HG02678 (cell line): ENCODE data around the gene C11orf97.
A peak's percentile ranks its signal among the peaks of the same experiment; 100 is the strongest.
"Not testable (repeated sequence)": the region's sequence is repeated elsewhere in the genome, so short reads cannot be mapped to it uniquely, and the experiment has no call there.

Source experiments
- ATAC-seq: cut with Tn5 transposase; IDR thresholded peaks from one replicate; pipeline ENCODE4 v1.9.1; 2021; ENCODE audit warnings: mild to moderate bottlenecking, moderate library complexity; ENCODE audit not compliant: unreplicated experiment

Gene C11orf97, protein sequence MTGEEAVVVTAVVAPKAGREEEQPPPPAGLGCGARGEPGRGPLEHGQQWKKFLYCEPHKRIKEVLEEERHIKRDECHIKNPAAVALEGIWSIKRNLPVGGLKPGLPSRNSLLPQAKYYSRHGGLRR

DNA sequence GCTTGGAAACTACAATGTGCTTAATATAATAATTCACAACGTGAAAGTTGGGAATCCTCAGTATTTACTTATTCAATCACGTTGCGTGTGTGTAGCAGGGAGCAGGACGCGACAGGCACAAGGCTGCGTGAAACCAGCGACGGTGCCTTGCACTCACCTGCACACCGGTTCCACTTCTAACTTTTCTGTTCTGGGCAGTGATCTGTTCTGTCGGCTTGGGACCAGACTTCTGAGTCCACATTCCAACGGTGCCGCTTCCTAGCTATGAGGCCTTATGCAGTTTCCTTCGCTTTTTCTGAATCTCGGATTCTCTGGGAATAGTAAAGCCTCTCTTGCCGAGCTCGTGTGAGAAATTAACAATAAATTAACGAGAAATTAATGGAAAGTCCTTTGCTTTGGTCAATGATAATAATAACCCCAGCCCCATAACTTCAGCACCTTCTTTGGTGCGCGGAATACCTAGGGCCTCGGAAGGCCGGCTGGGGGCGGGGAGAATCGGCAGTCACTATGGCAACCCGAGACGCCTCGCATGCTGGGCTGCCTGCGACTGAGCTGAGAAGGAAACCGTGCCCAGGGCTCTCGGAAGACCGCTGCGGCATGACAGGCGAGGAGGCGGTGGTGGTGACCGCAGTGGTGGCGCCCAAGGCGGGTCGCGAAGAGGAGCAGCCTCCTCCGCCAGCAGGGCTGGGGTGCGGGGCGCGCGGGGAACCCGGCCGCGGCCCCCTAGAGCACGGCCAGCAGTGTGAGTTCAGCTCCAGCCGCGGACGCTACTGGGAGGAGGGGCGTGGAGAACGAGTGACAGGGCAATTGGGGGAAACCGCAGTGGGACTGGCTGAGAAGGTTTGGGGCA lies at the start of gene C11orf97:
C11orf97 (plus strand) TSS at position 530 of the 850 bp plus-strand sequence; CDS start at position 598, 68 bp downstream.
- peak; percentile 98 for ATAC-seq

DNA sequence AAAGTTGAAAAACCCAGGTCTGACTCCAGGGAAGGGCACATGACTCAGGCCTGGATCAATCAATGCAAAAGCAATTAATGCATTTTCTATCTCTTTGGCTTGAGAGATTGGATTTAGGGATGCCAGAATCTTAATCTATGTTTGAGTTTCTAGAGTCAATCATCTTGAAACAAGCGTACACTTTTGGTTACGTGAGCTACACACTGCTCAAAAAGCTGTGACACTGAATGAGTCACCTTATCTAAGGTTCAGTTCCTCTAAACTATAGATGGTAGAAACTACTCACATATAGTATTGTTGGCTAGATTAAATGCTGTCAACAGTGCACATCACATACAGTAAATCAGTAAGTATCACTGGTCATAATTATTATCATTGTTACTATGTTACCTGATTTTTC lies 42.8 kb upstream of the C11orf97 start:
- ATAC-seq: peak; percentile 80

DNA sequence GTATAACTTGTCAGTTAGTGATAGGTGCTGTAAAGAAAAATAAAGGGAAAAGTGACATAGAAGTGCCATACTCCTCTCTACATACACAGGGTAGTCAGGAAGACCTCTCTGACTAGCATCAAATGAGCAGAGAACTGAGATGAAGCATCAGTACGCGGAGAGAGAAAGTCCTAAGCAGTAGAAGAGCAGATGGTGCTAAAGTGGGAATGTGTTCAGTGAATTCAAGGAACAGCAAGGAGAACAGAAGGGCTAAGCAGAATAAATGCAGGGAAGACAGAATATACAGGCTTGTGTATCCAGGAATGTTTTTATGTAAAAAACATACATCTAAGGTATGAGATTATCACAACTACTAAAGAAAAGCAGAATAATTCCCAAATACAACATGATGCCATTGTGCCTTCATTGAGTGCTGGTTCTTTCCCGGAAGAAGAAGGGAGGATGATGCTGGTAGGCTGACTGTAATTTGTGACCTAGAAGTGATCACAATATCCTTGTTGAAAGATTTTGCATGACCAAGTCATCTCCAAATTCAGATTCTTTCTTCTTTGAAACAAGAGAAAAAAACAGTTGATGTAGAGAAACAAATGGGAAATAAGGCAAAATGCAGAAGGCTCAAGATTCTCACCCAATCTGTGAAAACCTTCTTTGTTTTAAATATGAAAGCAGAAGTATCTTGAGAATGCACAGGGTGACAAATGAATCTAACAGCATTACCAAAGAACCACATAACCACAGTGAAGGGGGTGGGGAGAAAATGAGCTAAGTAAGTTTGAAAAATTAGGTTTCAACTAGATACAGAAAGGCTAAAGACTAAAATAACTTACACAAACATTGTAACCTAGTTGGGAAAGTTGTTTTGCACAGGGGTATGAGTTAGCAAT lies 39.1 kb upstream of the C11orf97 start:
- peak; percentile 87 for ATAC-seq

DNA sequence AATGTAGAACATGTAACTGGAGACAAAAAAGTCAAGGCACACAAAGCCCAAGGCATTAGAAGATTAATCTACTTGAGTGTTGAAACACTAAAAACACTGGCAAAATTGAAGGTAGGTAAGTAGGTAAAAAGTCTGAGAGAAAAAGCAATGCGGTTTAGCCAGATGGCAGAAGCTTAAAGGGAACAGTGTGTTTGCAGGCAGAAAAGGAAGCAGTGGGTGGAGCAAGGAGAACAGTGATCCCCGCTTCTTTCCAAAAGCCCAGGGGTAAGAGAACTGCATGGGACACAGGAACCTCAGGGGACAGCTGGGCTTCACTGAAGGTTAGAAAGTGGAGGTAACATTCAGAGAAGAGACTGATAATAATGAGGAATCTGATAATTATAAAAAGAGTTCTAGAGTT lies 34.6 kb upstream of the C11orf97 start:
- ATAC-seq: no peak

DNA sequence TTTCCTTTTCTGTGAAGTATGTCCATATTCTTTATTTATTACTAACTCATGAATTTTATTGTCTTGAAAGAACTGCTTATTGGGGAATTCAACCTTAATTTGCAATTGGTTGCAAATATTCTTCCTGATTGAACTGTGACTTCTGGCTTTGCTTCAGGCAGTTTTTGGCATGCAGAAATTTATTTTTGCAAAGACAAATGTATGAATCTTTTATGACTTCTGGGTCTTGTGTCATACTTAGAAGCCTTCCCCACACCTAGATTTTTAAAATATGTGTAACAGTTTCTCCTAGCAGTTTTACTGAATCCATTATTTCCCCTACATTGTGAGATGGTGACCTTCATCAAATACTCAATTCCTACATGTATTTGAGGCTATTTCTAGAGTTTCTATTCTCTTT lies 30.9 kb upstream of the C11orf97 start:
- no peak for ATAC-seq

DNA sequence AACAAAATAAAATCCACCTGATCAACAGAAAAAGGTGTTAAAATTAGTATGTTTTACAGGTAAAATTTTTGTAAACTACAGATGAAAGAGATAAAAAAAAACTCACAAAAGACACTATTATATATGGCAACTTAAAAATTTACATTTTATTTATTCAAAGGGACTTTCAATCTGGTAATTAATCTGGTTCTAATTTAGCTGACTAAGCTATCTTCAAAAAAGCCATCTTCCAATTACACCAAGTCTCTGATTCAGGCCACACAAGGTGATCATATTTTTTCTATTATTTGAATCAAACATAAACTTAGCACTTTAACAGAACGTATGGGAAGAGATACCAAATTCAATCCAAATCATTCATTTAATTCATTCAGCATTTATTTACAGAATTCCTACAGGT lies 26.2 kb upstream of the C11orf97 start:
- ATAC-seq: no peak

DNA sequence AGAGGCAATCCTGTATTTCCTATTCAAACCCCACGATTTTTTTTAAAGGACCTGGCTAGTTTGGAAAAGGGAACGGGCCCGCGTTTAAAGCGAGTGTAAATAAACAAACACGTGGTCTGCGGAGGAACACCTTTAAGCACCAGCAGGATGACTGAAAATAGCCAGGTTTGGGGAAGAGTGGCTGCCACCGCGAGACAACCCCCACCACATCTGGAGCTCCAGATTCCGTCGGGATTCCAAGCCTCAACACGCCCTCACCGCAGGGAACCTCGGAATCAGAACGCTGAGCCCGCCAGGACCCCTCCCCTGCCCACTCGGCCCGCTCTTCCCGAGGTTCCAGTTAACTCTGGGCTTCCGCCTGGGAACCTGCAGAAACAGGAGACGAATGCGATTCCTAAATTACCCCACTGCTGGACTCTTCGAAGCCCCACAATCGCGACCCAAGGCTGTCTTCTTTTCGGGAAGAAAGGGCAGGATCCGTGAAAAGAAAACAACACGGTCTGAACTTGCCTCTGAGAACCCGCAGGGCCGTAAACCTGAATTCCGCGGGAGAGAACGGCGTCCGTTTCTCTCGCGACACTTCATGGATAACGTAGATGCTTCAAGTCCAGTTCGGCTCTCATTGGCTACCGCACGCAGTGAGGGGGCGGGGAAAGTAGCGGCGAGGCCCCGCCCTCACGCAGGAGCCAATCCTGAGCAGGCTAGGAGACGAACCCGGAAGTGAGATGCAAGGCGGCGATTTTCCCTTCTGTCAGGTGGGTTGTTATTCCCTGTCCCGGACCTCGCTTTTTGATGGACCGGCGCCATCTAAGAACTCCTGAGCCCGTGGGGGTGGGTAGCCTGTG lies 18.8 kb upstream of the C11orf97 start, which contains the start of the genes ANKRD49 and MRE11:
ANKRD49 (plus strand) TSS at position 704 of the 845 bp plus-strand sequence. CDS start 2,710 bp downstream, outside the sequence.
MRE11 (minus strand) TSS at position 564 of the 845 bp plus-strand sequence. CDS start 1,043 bp downstream, outside the sequence.
- ATAC-seq: peak; percentile 99

DNA sequence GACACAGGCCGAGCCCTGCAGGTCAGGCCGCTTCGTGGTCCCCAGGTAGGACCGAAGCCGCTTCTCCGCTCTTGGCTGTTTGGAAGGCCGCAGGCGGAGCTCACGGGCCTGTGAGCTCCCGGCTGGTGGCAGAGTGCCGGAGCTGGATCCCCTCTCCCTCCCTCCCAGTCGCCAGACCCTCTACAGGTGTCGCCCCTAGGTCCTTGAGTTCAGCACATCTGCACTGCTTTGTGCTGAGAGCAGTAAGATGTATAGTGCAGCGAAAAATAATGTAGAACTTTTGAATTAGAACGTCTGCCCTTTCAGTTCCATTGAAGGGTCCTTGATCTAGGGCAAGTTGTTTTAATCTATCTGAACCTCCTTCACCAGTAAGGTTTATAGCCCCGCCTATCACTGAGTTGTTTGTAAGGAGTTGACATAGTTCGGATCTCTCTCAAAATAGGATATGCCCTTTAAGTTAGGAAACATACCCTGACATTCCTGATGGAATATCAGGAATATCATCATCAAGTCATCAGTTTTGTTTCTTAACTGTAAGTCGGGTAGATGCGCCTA lies 18.1 kb upstream of the C11orf97 start:
- ATAC-seq: peak; percentile 61

DNA sequence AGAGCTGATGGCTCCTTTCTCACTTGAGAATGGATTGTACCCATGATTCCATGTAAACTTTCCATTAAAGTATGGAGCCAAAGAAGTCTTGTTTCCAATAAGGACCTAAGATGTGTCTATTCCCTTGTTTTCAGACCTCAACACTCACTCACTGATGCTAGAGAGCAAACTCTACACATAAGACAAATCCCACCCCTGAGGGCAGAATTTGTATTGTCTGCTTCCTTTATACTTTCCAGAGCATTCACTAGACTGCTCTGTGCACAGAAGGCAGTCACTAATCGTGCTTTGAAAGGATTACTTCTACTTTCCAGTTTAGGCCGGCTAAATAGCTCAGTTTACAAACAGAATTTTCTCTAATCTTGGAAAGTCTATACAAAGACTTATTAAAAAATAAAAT lies 12.1 kb upstream of the C11orf97 start:
- ATAC-seq: no peak

DNA sequence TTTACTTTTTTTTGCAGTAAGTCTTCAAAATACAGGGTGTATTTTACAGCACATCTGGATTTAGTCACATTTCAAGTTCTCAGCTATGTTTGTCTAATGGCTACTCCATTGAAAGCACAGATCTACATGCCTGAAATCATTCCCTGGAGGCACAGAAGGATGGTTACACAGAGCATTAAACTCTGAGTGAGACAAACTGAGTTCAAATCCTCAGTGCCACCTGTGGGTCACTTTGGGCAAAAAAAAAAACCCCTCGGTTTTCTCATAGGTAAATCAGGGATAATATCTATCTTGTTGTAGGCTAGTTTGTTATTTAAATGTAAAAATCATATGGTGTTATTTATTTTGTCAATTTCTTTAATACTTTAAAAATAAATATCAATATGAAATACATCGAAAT lies 10.7 kb upstream of the C11orf97 start:
- ATAC-seq: no peak

DNA sequence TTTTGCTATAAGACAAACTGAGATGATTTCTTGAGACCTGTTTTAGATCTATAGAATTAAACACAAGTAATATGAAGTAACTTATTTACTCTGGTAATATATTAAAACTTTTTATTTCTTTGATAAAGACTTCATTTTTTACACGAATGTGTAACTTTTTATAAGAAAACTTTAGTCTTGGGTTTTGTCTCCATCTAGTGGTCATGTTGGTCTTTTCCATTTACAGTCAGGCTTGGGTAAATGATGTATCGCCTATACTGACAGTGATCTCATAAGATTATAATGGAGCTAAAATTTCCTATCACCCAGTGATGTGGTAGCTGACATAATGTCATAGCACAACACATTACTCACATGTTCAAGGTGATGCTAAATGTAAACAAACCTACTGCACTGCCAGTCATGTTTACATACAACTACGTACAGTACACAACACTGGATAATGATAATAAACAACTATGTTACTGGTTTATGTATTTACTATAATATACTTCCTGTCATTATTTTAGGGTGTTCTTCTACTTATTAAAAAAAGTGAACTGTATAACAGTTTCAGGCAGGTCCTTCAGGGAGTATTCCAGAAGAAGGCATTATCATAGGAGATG lies 7.5 kb upstream of the C11orf97 start:
- ATAC-seq: peak; percentile 51

DNA sequence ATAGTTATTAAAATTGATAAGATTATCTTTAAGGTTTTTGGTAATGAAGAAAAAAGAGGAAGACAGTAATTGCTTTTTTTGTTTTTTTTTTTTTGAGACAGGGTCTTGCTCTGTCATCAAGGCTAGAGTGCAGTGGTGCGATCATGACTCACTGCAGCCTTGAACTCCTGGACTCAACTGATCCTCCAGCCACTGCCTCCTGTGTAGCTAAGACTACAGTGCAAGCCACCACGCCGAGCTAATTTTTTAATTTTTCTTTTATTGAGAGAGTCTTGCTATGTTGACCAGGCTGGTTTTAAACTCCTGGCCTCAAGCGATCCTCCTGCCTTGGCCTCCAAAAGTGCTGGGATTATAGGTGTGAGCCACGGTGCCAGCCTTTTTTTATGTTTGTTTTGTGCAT lies 5.7 kb upstream of the C11orf97 start:
- ATAC-seq: not testable (repeated sequence)

DNA sequence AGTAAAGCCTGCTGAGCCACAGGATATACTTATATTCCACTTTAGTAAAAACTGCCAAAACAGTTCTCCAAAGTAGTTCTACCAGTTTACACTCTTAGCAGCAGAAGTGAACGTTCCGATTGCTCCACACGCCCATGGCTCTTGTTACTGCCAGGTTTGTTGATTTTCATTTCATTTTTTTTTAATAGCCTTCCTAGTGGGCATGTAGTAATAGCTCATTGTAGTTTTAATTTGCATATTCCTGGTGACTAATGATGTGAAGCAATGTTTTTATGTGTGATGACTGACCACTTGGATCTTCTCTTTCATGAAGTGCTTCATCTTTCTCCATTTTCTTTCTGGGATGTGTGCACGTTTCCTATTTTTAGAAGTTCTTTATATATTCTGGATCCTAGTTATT lies 4.8 kb upstream of the C11orf97 start:
- ATAC-seq: no peak

DNA sequence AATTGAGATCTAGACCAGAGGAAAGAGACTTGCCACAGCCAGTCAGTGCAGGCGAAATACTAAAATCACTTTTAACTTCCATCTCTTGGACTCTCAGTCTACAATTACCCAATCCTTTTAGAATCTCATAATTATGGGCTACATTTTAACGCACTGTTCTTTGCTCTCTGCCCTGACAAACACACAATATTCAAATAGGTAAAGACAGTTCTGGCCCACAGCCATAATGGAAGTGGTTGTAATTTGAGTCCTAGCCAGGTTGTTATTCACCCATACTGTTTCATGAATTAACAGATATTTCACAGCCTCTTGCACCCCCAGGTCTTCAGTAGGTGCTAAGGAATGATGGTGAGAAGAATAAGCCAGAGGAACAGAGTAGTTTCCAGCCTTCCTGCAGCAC lies 830 bp downstream of the C11orf97 start:
- peak; percentile 25 for ATAC-seq

DNA sequence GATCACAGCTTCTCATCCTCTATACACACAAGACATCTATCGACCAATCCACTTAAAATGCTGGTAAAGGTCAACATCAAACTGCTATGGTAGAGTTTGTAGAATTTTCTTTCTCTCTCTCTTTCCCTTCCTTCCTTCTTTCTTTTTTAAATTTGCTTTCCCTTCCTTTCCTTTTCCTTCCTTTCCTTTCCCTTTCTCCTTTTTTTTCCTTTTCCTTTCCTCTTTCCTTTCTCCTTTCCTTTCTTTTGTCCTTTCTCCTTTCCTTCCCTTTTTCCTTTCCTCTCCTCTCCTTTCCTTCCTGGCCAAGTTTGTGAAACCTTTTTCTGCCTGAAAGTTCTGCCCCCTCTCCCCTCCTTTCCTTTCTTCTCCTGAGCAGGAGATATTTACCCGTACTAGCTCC lies 3.1 kb downstream of the C11orf97 start:
- ATAC-seq: no peak

DNA sequence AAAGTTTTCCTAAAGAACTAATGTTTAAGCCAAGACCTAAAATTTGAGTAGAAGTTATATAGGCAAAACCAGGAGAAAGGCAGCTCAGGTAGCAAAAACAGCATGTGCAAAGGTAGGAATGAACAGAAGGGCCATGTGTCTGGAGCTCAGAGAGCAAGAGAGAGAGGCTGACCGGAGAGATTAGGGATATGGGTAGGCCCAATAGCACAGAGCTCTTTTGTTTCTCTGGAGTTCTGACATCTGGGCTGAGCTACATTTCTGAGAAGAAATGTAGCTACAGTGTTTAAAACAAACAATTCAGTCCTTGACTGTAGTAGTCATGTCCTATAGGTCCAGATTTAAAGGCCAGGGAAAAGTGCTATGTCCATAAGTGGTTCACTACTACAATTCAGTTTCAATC lies 4.5 kb downstream of the C11orf97 start:
- ATAC-seq: no peak

DNA sequence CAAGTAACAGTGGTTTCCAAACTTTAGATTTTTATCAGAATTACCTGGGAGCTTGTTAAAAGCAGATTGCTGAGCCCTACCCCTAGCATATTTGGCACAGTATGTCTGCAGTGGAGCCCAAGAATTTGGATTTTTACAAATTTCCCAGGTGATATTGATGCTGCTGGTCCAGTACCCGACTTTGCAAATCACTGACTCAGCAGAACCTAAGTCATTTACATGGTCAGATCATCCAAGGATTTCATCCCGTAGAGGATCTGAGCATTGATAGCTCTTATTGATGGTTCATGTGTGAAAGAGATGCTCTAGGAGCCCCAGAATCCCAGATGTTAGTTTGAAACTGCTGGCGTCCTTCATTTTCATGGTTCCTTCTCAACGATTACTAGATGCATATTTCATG lies 6.0 kb downstream of the C11orf97 start:
- ATAC-seq: no peak

DNA sequence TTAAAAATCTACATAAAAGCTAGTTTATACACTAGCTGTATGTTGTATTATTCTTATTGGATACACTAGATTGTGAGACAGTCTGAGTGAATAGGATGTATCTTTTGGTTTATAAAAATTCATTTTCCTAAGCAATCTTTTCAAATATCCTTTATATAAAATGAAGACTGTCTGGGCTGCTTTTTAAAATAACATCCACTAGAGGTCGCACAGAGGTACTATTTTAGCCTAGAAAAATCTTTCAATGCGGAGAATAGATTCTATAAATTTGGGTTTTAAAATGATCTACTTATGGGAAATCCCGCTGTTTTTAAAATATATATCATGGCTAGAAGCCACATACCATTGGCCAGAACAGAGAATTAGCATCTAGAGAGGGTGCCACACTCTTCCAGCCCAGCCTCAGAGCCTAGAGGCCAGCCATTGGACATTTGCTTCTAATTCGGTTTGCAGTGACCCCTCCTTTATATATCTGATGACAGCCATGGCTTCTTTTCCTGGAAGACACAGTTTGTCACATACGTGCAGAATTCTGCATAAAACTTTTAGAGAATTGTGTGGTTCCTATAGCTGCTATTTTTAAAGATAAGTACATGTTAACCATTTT lies 7.3 kb downstream of the C11orf97 start:
- peak; percentile 48 for ATAC-seq

DNA sequence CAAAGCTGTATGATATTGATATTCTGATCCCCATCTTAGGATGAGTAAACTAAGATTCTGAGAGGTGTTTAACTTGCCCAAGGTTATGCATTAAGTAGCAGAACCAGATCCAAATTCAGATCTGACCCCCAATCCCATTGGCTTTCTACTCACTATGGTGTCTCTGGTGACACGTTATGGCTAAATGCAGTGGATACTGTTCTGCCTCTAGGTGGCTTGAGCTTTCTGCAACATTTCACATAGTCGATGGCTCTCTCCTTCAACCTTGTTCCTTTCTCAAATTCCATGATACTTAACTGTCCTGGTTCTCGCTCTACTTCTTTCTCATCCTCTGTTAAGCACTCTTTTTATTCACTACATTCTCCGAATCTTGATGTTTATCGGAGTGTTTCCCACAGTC lies 9.4 kb downstream of the C11orf97 start:
- peak; percentile 69 for ATAC-seq
